HEK293 (cell line): ENCODE measurements around the gene CAPN12.
"Not testable (repeated sequence)": the region's sequence is repeated elsewhere in the genome, so short reads cannot be mapped to it uniquely, and the experiment has no call there.

ENCODE experiments used
- CTCF ChIP-seq: fragments of 450-650 bp; formaldehyde crosslinking; IDR thresholded peaks from 2 replicates; pipeline ENCODE4 v1.5.1; 2016; ENCODE audit warnings: missing biosample characterization, missing genetic modification characterization
- ZBTB49 ChIP-seq: fragments of 450-650 bp; formaldehyde crosslinking; IDR thresholded peaks from 2 replicates; pipeline ENCODE4 v1.5.1; 2016; ENCODE audit warnings: missing biosample characterization, missing genetic modification characterization, low read depth
- ZNF274 ChIP-seq, 2 experiments: fragments of 200-500 bp in 1 of 2; fragments of 450-650 bp in 1 of 2; sonication (Bioruptor generic) in 1 of 2; formaldehyde crosslinking in 1 of 2; IDR thresholded peaks; 2 replicates each; pipeline versions ENCODE4 v1.5.1 to v1.6.1; 2014 to 2016; ENCODE audit warnings: borderline replicate concordance in 1 of 2, inconsistent platforms in 1 of 2, low read length in 1 of 2, missing biosample characterization in 1 of 2, missing genetic modification characterization in 1 of 2
- ZNF560 ChIP-seq: fragments of 450-650 bp; formaldehyde crosslinking; IDR thresholded peaks from 2 replicates; pipeline ENCODE4 v1.5.1; 2017; ENCODE audit warnings: missing biosample characterization, missing genetic modification characterization, borderline replicate concordance

- not testable (repeated sequence) for TF ChIP-seq CTCF (tag by site-specific recombination); ZBTB49 (tag by site-specific recombination); ZNF560 (tag by site-specific recombination); ZNF274 (IDR thresholded peaks at IDR 0.05; ENCODE audit: low read length); ZNF274 (tag by site-specific recombination; IDR thresholded peaks at IDR 0.05; ENCODE audit: borderline replicate concordance)
Observed at GRCh38 chr19:38791451-38792064, 47.3 kb upstream of the CAPN12 start.
